HUES64 (cell line): ENCODE results near the gene NPR1.
A peak's percentile ranks its signal among the peaks of the same experiment; 100 is the strongest.

ENCODE experiments used
- H3K27ac ChIP-seq: 2 replicates; pipeline ENCODE4 v1.7.0; 2013; ENCODE audit warnings: low read depth, low read length, inconsistent platforms
- H3K27me3 ChIP-seq: 2 replicates; pipeline ENCODE4 v1.6.1; 2013; ENCODE audit warnings: mild to moderate bottlenecking, low read length; ENCODE audit not compliant: insufficient read depth
- H3K36me3 ChIP-seq: 2 replicates; pipeline ENCODE4 v1.6.1; 2013; ENCODE audit warnings: mild to moderate bottlenecking, low read length; ENCODE audit not compliant: insufficient read depth
- H3K4me1 ChIP-seq: 2 replicates; pipeline ENCODE4 v1.6.1; 2013; ENCODE audit warnings: mild to moderate bottlenecking, low read length, moderate library complexity; ENCODE audit not compliant: insufficient read depth
- H3K4me3 ChIP-seq: 2 replicates; pipeline ENCODE4 v1.5.1; 2013; ENCODE audit warnings: mild to moderate bottlenecking, low read length, moderate library complexity
- H3K9ac ChIP-seq: 2 replicates; pipeline ENCODE4 v1.6.1; 2013; ENCODE audit warnings: mild to moderate bottlenecking, low read depth, low read length
- H3K9me3 ChIP-seq: 2 replicates; pipeline ENCODE4 v1.6.1; 2013; ENCODE audit warnings: low read depth, low read length; ENCODE audit not compliant: insufficient read depth
- WGBS: fragments of 150-250, 120-280 bp; methylation state at CpG from one replicate; pipeline ENCODE4 v1.1.7; 2013; ENCODE audit warnings: missing lambda C conversion rate; 5-methylcytosine and 5-hydroxymethylcytosine counted together

The NPR1 gene

DNA sequence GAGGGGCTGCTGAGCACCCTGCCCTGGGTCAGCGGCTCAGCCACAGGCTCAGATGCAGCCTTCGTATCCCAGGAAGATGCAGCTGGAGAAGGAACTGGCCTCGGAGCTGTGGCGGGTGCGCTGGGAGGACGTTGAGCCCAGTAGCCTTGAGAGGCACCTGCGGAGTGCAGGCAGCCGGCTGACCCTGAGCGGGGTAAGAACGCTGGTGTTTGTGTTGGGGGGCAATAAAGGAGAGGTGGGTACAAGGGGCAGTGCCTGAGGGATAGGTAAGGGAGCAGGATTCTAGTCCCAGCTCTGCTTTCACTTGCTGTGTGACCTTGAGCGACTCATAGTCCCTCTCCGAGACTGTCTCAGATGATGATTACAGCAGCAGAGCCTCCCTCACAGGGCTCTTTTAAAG is 6.4 kb downstream of the NPR1 start:
- Histone ChIP-seq H3K4me3 (no peak overlapping the region), H3K9me3 (no peaks in the 10 kb centered on the region), H3K4me1 (no peaks in the 10 kb centered on the region; the same call in 1 of the 2 replicates), H3K36me3 (peaks cover 14% of the 10 kb centered on the region), H3K27ac (no peak overlapping the region), H3K9ac (no peak overlapping the region), H3K27me3 (peaks cover 18% of the 10 kb centered on the region)
- WGBS: 89% methylated on average over 12 of the region's 12 CpGs

- 87% methylated on average over 11 of the region's 11 CpGs for WGBS
- no peak overlapping the region for H3K4me3 ChIP-seq
- no peak overlapping the region for H3K9ac ChIP-seq
- H3K27me3 ChIP-seq: peaks cover 10% of the 10 kb centered on the region
- H3K4me1 ChIP-seq: no peaks in the 10 kb centered on the region
- no peak overlapping the region for H3K27ac ChIP-seq
- peaks cover 14% of the 10 kb centered on the region for H3K36me3 ChIP-seq
- no peaks in the 10 kb centered on the region for H3K9me3 ChIP-seq
Observed at GRCh38 chr1:153685544-153686340, 7.3 kb downstream of the NPR1 start.

DNA sequence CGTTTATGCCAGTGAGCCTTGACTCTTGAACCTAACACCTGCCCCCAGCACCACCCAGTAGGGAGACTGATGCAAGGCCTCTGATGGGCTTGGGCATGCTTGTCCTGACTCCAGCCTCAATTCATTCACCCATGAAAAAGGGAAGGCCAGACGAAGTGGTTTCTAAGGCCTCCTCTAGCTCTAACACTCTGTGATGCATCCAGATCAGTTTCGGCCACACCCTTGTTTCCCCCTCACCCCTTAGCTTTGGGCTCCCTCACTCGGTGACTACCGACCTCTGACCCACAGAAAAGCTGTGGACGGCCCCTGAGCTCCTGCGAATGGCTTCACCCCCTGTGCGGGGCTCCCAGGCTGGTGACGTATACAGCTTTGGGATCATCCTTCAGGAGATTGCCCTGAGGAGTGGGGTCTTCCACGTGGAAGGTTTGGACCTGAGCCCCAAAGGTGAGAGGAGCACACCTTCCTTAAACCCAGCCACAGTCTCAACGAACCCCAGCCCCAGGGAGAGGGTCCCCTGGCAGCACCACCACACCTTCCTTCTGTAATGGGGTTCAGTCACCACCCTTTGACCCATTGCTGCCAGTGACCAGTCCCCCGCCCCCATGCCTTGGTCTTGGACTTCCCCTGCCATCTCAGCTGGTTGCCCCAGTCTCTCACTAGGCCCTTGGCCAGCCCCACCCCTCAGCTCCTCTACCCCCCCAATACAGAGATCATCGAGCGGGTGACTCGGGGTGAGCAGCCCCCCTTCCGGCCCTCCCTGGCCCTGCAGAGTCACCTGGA is 9.0 kb downstream of the NPR1 start:
- H3K27ac ChIP-seq: no peak overlapping the region
- H3K9ac ChIP-seq: no peak overlapping the region
- H3K9me3 ChIP-seq: no peaks in the 10 kb centered on the region
- 90% methylated on average over 16 of the region's 16 CpGs for WGBS
- H3K36me3 ChIP-seq: peaks cover 14% of the 10 kb centered on the region
- H3K27me3 ChIP-seq: no peaks in the 10 kb centered on the region
- no peaks in the 10 kb centered on the region for H3K4me1 ChIP-seq
- H3K4me3 ChIP-seq: no peak overlapping the region

GRCh38 chr1:153688276-153688675 is 9.8 kb downstream of the NPR1 start:
- H3K9me3 ChIP-seq: no peaks in the 10 kb centered on the region
- H3K4me3 ChIP-seq: no peak overlapping the region
- WGBS: 89% methylated on average over 7 of the region's 7 CpGs
- no peaks in the 10 kb centered on the region for H3K4me1 ChIP-seq
- no peak overlapping the region for H3K27ac ChIP-seq
- H3K27me3 ChIP-seq: no peaks in the 10 kb centered on the region
- peaks cover 14% of the 10 kb centered on the region for H3K36me3 ChIP-seq
- no peak overlapping the region for H3K9ac ChIP-seq

- peaks cover 14% of the 10 kb centered on the region for H3K36me3 ChIP-seq
- no peak overlapping the region for H3K9ac ChIP-seq
- no peaks in the 10 kb centered on the region for H3K4me1 ChIP-seq
- no peaks in the 10 kb centered on the region for H3K27me3 ChIP-seq
- whole genome bisulfite sequencing: 92% methylated on average over 17 of the region's 18 CpGs
- no peaks in the 10 kb centered on the region for H3K9me3 ChIP-seq
- H3K27ac ChIP-seq: no peak overlapping the region
- no peak overlapping the region for H3K4me3 ChIP-seq
Observed at GRCh38 chr1:153688736-153689328, 10.3 kb downstream of the NPR1 start.

GRCh38 chr1:153693466-153693865 is 15.0 kb downstream of the NPR1 start:
- H3K4me3 ChIP-seq: no peak overlapping the region
- H3K9me3 ChIP-seq: no peaks in the 10 kb centered on the region
- H3K9ac ChIP-seq: no peak overlapping the region
- no peak overlapping the region for H3K27ac ChIP-seq
- WGBS: 92% methylated on average over 4 of the region's 4 CpGs
- H3K4me1 ChIP-seq: peaks cover 18% of the 10 kb centered on the region
- H3K27me3 ChIP-seq: no peaks in the 10 kb centered on the region
- H3K36me3 ChIP-seq: 0 out of 2 replicates have a peak, but pooled peaks cover under 1% of the 10 kb centered on the region

DNA sequence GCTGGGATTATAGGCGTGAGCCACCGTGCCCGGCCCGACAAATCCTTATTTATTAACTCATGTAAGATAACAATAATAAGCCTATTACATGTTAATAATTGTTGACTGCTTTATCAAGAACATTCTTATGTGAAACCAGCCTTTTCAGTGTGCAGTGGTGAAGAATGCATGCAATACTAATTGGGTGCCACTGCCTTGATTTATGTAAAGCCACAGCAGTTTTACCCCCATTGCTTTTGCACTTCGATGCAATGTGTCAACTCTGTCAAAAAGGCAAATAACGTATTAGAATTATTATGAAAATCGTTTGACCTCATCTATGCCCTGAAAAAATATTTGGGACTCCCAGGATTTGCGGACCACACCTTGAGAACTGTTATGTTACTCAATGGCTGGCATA is 18.3 kb downstream of the NPR1 start:
- H3K27ac ChIP-seq: peak overlapping the region; percentile 43; the same call in 1 of the 2 replicates
- 85% methylated on average over 4 of the region's 8 CpGs for WGBS

DNA sequence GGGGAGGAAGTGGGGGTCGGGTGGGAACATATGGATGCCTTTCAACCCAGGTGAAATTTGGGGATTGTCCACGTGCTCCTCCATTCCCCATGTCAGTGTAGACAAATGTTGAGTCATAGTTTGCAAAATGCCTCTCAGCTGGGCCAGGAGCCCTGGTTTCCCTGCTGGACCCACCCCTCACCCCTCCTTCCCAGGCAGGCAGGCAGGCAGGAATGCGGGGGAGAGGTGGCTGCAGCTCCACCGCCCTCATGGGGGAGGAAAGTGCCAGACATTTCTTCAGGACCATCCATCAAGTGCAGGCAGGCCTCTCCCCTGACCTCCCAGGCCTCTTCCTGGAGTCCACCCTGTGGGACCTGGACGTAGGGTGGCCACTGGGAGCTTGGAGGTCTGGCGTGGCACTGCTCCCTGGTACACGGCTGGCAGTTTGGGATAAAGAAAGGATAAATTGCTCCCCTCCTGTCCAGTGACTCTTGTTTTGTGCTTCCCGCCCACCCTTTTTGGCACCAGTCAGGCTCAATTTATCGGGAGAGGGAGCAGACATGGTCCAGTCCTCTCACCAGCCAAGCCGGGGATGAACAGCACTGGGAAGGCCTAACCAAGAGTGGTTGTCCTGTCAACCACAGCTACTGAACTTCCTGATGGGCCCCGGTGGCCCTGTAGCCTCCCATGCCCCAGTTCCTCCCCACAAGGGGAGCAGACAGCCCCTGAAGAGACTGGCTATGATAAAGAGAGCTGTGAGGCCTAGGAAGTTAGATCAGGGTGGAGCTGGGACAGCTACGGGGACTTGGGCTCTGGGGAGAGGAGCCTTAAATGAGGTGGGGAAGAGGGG is 18.9 kb downstream of the NPR1 start:
- peak overlapping the region; percentile 30; the same call in 1 of the 2 replicates for H3K9ac ChIP-seq
- H3K27ac ChIP-seq: peak overlapping the region; percentile 74
- 46% methylated on average over 12 of the region's 12 CpGs for WGBS
- peaks cover 25% of the 10 kb centered on the region for H3K4me1 ChIP-seq
- H3K36me3 ChIP-seq: no peaks in the 10 kb centered on the region
- H3K27me3 ChIP-seq: no peaks in the 10 kb centered on the region
- no peak overlapping the region for H3K4me3 ChIP-seq
- no peaks in the 10 kb centered on the region for H3K9me3 ChIP-seq

More for the DNA sequence above, 18.3 kb downstream of the NPR1 start:
- no peak overlapping the region for H3K4me3 ChIP-seq
- no peaks in the 10 kb centered on the region for H3K27me3 ChIP-seq
- no peaks in the 10 kb centered on the region for H3K9me3 ChIP-seq
- H3K4me1 ChIP-seq: peaks cover 25% of the 10 kb centered on the region
- H3K36me3 ChIP-seq: no peaks in the 10 kb centered on the region
- H3K9ac ChIP-seq: peak overlapping the region; percentile 30; the same call in 1 of the 2 replicates

DNA sequence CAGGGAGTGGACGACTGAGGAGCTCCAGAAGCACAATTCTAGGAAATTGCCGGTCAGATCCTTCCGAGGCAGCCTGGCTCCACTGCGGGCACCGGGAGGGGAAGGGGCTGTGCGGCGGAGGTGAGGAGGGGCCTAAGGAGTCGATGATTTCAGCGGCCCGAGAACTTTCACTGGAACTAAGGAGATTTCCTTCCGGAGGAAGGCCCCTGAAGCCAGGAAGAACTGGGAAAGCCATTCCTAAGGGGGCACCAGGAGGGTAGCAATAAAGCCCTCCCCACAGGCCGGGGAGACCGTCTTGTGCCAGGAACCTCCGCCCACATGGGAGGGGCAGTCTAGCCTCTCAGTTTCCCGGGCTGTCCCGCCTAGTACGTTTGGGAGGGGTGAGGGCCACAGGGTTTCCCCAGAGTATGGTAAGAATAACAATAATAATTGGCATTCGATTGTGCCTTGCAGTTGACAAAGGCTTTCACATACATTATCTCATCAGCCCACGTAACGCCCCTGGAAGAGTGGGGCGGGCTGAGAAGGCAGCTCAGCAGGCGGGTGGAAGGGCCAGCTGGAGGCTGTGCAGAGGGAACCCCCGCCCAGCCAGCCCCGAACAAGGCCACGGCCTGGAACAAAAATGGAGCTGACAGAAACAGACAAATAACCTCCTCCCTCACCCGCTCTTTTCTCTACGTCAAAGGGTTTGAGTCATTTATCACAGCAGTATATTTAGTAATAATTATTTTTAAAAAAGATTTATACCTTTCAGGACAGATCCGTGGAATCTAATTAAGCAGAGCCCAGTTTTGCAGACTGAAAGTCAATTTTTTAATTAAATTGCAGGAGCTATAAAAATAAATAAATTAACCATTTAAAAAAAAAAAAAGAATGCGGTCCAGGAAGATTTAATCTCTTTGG is 19.8 kb downstream of the NPR1 start:
- Histone ChIP-seq H3K4me1 (peaks cover 25% of the 10 kb centered on the region), H3K27me3 (no peaks in the 10 kb centered on the region), H3K27ac (peak overlapping the region; percentile 74), H3K9ac (peak overlapping the region; percentile 2; the same call in 1 of the 2 replicates), H3K9me3 (no peaks in the 10 kb centered on the region), H3K36me3 (no peaks in the 10 kb centered on the region), H3K4me3 (peak overlapping the region; percentile 17; the same call in 1 of the 2 replicates)
- WGBS: 22% methylated on average over 25 of the region's 29 CpGs
